HG03342 (cell line): ENCODE measurements around the gene CXCR5.
"Not testable (repeated sequence)": the region's sequence is repeated elsewhere in the genome, so short reads cannot be mapped to it uniquely, and the experiment has no call there.

Experiments used
- ATAC-seq: cut with Tn5 transposase; IDR thresholded peaks from one replicate; pipeline ENCODE4 v1.9.1; 2021; ENCODE audit warnings: mild to moderate bottlenecking, moderate library complexity; ENCODE audit not compliant: unreplicated experiment

Gene CXCR5

GRCh38 chr11:118883368-118884071 lies at the start of gene CXCR5:
Gene CXCR5 (plus strand): TSS chr11:118883892. CDS start chr11:118883942, 50 bp downstream.
- peak; percentile 59 for ATAC-seq

DNA sequence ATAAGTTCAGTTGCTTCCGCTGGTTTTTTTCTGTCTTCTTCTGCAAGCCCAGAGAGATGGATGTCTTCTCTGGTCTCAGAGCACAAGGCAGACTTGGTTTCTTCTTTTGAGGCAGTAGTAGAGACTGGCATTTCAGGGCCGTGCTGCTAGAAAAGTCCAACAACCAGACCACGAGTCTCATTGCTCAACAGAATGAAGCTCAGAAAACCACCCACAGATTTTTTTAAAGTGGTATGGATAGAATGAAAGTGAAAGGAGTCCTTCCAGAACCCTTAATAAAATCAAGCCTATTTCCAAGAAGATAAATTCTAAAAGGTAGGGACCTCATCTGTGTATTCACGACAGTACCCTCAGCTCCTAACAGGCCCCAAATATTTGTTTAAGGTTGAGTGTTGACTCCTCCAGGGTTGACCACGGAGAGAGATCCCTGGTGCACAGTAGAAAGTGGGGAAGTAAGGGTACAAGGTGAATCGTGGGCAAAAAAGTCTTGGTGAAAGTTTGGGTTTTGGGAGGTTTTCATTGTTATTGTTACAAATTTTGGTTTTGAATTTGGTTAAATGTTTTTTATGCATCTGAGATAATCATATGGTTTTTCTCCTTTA lies 49.2 kb upstream of the CXCR5 start:
- ATAC-seq = no peak

DNA sequence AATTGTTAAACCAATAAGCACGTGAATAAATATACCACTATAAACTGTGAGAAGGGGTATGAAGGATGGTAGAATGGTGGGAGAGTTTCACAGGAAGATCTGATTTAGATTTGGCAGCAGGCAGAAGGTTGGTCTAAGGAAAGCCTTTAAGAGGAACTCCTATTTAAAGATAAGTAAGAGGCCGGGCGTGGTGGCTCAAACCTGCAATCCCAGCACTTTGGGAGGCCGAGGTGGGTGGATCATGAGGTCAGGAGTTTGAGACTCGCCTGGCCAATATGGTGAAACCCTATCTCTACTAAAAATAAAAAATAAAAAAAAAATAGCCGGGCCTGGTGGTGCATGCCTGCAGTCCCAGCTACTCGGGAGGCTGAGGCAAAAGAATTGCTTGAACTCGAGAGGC lies 45.8 kb upstream of the CXCR5 start:
- ATAC-seq = no peak

GRCh38 chr11:118838905-118839553 lies 44.7 kb upstream of the CXCR5 start:
- ATAC-seq = peak; percentile 61

DNA sequence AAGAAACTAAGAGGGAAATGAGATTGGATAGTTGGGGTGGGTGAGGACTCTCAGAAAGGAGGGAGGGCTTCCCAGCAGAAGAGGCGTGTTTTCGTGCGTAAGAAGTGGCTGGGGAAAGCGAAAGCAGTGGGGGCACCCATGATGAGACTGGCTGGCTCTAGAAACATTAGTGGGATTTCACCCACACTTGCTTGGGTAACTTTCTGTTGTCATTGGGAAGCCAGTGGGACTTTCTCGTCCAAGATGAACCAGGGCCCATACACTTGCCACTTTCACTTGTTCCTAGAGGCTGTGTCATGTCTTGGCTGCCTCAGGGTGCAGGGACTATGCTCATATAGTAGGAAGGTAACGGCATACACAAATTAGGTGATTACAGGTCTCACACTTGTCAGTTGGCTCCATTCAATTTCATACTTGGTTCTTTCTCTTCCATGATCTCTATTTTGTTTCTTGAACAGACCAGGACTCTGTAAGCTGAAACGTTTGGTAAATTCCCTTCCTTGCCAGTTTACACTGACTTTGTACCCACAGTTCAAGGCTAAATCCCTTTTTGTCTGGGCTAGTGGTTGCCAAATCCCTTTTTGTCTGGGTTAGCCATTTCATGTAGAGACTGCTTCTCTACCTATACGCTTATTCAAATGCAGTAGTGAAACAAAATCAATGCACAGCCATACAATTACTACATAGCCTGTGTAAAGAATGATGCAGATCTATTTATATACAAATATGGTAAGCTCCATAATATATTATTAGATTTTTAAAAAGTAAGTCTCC lies 42.0 kb upstream of the CXCR5 start:
- ATAC-seq = peak; percentile 48

- no peak for ATAC-seq
These were observed 41.3 kb upstream of the CXCR5 start for GRCh38 chr11:118842369-118842768.

DNA sequence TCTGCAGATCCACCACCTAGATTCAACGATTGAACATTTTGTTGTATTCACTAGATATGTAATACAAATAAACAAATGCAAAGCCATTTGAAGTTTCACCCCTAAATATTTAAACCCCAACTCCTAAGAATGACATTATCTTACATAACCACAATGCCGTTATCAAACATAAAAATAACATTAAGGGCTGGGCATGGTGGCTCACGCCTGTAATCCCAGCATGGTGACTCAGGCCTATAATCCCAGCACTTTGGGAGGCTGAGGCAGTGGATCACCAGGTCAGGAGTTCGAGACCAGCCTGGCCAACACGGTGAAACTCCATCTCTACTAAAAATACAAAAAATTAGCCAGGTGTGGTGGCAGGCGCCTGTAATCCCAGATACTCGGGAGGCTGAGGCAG lies 40.8 kb upstream of the CXCR5 start:
- not testable (repeated sequence) for ATAC-seq

DNA sequence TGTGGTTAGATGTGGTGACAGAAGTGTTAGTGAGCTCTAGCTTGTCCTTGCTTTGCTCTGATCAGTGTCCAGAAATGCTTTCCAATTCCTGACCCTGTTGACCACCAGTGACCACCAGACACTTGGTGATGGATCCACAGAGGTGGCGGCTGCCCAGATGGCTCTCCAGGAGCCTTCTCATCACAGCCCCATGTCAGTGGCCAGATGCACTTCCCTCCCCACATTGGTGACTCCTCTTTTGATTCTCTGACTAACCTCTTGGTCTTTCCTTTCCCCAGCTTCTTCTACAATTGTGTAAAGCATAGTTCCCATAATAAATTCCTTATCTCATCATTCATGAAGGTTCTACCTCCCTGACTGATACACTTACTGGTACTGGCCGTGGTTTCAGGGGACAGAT lies 40.1 kb upstream of the CXCR5 start:
- ATAC-seq = no peak

DNA sequence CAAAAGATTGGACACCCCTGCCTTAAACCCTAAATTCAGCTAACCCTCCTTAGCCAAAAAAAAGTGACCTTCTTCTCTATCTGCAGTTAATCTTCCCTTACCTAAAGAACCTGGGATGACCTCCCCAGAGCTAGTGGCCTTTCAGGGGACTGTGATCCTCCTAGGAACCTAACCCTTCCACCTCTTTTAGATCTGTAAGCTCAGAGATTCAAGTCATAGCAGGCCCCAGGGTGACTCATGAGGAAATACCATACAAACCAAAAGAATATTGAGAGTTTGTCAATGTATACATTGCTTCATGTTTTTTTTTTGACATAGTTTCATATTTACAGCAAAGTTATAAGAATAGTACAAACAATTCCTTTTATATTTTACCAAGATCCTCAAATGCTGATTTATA lies 38.3 kb upstream of the CXCR5 start:
- ATAC-seq = no peak

- no peak for ATAC-seq
These were observed 37.3 kb upstream of the CXCR5 start for GRCh38 chr11:118846181-118846935.

DNA sequence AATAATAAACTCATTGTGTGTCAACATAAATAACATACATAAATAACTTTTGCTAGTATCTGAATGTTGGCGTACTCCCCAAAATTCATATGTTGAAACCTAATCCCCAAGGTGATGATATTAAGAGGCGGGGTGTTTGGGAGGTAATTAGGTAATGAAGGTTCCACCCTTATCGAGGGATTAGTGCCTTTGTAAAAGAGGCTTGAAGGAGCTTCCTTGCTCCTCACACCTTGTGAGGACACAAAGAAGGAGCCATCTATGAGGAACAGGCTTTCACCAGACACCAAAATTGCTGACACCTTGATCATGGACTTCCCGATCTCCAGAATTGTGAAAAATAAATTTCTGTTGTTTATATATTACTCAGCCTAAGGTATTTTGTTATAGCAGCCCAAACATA lies 33.9 kb upstream of the CXCR5 start:
- ATAC-seq = no peak

GRCh38 chr11:118851970-118852369 lies 31.7 kb upstream of the CXCR5 start:
- ATAC-seq = no peak

- no peak for ATAC-seq
These were observed 30.0 kb upstream of the CXCR5 start for GRCh38 chr11:118853678-118854077.

DNA sequence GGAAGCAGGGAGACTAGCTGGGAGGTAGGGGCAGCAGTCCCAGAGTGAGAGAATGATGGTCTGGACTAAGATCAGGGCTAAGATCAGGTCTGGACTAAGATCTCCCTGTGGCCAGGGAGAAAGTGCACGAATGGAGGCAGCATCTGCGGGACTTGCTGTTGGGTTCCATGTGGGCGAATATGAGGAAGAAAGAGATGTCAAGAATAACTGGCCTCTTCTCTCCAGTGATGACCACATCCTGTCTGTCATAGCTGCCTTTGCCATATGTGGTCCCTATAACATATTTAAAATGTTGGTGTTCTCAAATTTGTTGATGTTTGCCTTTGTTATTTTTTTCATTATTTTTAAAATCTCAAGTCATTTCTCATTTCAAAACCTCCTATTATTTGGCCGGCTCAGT lies 27.4 kb upstream of the CXCR5 start:
- no peak for ATAC-seq

DNA sequence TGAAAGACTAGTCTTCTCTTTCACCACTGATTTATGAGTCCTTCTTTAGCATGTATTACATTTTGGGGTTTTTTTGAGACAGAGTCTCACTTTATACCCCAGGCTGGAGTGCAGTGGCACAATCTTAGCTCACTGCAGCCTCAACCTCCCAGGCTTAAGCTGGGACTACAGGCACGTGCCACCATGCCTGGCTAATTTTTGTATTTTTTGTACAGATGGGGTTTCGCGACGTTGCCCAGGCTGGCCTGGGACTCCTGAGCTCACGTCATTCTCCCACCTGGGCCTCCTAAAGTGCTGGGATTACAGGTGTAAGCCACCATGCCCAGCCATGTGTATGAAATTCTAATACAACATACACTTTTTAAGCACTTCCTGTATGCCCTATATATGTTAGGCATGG lies 26.3 kb upstream of the CXCR5 start:
- no peak for ATAC-seq

DNA sequence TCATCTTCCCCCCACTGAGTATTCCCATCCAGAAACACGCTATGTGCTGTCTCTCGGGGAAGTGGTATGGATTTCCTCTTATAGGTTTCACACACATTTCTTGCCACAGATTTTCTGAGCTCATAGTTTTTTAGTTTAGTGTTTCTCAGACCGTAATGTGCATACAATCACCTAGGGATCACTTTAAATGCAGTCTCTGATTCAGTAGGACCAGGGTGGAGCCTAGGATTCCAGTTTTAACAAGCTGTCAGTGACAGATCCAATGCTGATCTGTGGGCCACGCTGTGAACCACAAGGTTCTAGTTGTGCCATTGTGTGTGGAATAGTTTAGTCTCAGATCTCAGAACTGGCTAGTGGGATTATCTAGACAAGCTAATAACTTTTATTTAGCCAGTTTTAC lies 23.7 kb upstream of the CXCR5 start:
- ATAC-seq = no peak

DNA sequence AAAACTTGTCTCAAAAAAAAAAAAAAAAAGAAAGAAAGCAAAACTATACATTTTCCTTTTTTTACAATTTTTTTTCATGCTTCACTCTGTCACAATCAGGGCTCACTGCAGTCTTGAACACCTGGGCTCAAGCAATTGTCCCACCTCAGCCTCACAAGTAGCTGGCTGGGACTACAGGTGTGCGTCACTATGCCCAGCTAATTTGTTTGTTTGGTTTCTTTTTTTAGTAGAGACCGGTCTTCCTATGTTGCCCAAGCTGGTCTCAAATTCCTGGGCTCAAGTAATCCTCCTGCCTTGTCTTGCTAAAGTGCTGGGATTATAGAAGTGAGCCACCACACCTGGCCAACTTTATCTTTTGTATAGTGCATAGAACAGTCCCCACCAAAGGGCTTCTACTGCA lies 15.0 kb upstream of the CXCR5 start:
- no peak for ATAC-seq

DNA sequence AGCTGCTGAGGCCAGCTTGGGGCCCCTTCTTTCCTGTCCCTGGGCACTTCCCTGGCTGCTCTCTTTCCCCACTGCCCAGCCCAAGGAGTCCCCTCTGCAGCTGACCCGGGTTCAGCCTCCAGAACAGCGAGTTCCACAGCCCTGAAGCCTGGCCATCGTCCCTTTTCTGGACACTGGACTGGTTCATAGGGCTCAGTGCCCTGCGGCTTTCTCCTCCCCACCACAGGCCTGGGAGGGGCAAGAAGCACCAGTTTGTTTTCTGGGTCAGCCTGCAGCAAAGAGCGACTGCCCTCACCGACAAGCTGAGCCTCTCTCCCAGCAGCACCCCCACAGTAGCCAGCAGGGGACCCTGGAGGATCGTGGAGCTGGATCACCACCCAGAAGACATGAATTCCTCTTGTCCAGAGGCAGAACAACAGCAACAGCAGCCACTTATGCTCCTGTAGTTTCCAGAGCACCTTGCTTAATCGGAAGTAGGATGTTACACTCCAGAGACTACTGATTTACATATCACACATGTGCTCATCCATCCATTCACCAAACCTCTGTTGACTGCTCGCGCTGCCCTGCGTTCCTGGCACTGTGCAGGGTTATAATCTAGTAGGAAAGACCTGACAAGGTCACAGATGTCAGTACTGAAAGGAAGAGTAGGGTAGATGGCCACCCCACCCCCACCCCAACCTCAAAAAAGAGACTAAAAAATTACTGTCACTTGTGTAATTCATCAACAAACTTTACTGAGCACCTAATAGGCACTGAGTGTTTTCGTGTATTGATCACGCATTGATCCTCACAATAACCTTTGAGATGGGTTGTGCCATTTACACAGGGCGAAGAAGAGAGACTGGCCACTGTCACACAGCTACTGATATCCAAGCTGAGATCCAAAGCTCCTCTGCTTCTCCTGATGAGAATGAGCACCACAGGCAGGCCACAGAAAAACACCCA lies 13.0 kb upstream of the CXCR5 start:
- peak; percentile 85 for ATAC-seq

GRCh38 chr11:118872403-118872821 lies 11.3 kb upstream of the CXCR5 start:
- ATAC-seq = no peak

DNA sequence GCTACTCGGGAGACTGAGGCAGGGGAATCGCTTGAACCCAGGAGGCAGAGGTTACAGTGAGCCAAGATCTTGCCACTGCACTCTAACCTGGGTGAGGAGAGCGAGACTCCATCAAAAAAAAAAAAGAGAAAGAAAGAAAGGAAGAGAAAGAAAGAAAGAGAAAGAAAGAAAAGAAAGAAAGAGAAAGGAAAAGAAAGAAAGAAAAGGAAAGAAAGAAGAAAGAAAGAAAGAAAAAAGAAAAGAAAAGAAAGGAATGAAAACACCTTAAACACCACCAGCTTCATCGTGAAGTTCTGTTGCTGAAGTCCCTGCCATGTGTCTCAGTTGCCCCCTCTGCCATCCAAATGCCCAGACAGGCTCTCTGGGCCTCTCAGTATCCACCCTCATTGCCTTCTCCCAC lies 9.9 kb upstream of the CXCR5 start:
- ATAC-seq = no peak
